HG03103 (cell line): Measurements from ENCODE around the gene TLN1.

Experiments
- ATAC-seq: cut with Tn5 transposase; IDR thresholded peaks from one replicate; pipeline ENCODE4 v1.9.1; 2021; ENCODE audit warnings: low read depth; ENCODE audit not compliant: unreplicated experiment

TLN1 gene

GRCh38 chr9:35732800-35733541, 976 bp upstream of the TLN1 start:
- no peak for ATAC-seq

GRCh38 chr9:35731415-35732184, 395 bp downstream of the TLN1 start:
- ATAC-seq, result no peak

- ATAC-seq, result no peak
Measured at GRCh38 chr9:35730486-35730854, 1.5 kb downstream of the TLN1 start.

GRCh38 chr9:35729700-35730485, 2.1 kb downstream of the TLN1 start:
- no peak for ATAC-seq

GRCh38 chr9:35729101-35729500, 2.9 kb downstream of the TLN1 start:
- no peak for ATAC-seq

GRCh38 chr9:35728041-35728971, 3.7 kb downstream of the TLN1 start:
- ATAC-seq, result no peak

GRCh38 chr9:35727676-35728040, 4.3 kb downstream of the TLN1 start:
- no peak for ATAC-seq

GRCh38 chr9:35726931-35727330, 5.1 kb downstream of the TLN1 start:
- ATAC-seq, result no peak

- ATAC-seq, result no peak
Measured at GRCh38 chr9:35725362-35725761, 6.6 kb downstream of the TLN1 start.

GRCh38 chr9:35723908-35724307, 8.1 kb downstream of the TLN1 start:
- no peak for ATAC-seq

GRCh38 chr9:35723426-35723825, 8.6 kb downstream of the TLN1 start:
- ATAC-seq, result no peak

- ATAC-seq, result no peak
Measured at GRCh38 chr9:35719546-35719945, 12.4 kb downstream of the TLN1 start.

GRCh38 chr9:35718721-35719511, 13.1 kb downstream of the TLN1 start:
- no peak for ATAC-seq

GRCh38 chr9:35717132-35717870, 14.7 kb downstream of the TLN1 start:
- no peak for ATAC-seq

GRCh38 chr9:35716230-35716629, 15.8 kb downstream of the TLN1 start:
- no peak for ATAC-seq

GRCh38 chr9:35714579-35715252, 17.3 kb downstream of the TLN1 start:
- no peak for ATAC-seq

GRCh38 chr9:35714123-35714522, 17.9 kb downstream of the TLN1 start:
- ATAC-seq, result no peak

GRCh38 chr9:35713578-35713977, 18.4 kb downstream of the TLN1 start:
- no peak for ATAC-seq
